IMR-90 (cell line): ENCODE data around the gene DGKG. TPM values are rescaled to one million over a fixed set of nuclear protein-coding genes. Genes with fewer than 3 reads are reported as not detected.

Source experiments
- ATAC-seq: fragments of 200-7000 bp; cut with Tn5 transposase; 2 replicates; pipeline ENCODE4 v1.9.1; 2020; ENCODE audit warnings: low read depth, mild to moderate bottlenecking, moderate library complexity
- BruUV-seq: library from RNA; stranded (reverse); fragments of 400-500 nt; replicated peaks from 2 replicates; lab custom pipeline; 2021; lab: Mats Ljungman, UMichigan
- CTCF ChIA-PET: fragments of 300-600 bp; formaldehyde crosslinking; extraction: SDS; loops from one replicate; lab custom pipeline; 2021; ENCODE audit warnings: antibody characterized with exemption; lab: Yijun Ruan, JAX
- POLR2A ChIA-PET: fragments of 300-600 bp; sonication (Branson Sonifier 250); formaldehyde crosslinking; loops from one replicate; lab custom pipeline; 2022; ENCODE audit warnings: antibody characterized with exemption; ENCODE audit not compliant: unreplicated experiment; lab: Charles Lee
- DNase-seq: peaks from one replicate; pipeline ENCODE4 v3.0.0; 2013
- H2AFZ ChIP-seq: replicated peaks from 2 replicates; pipeline ENCODE3; 2013; ENCODE audit warnings: low read length, mild to moderate bottlenecking; ENCODE audit not compliant: poor library complexity
- H2AK5ac ChIP-seq: 2 replicates; pipeline ENCODE4 v1.6.1; 2013; ENCODE audit warnings: low read depth, low read length, inconsistent platforms
- H2AK9ac ChIP-seq: replicated peaks from 2 replicates; pipeline ENCODE3; 2013; ENCODE audit warnings: mild to moderate bottlenecking, low read depth, low read length, moderate library complexity; ENCODE audit not compliant: poor library complexity
- H2BK120ac ChIP-seq: 2 replicates; pipeline ENCODE4 v1.6.1; 2013; ENCODE audit warnings: low read depth, low read length, inconsistent platforms
- H2BK15ac ChIP-seq: 3 replicates; pipeline ENCODE4 v1.6.1; 2013; ENCODE audit warnings: low read depth, low read length, inconsistent platforms
- H2BK20ac ChIP-seq: 2 replicates; pipeline ENCODE4 v1.6.1; 2013; ENCODE audit warnings: low read depth, mild to moderate bottlenecking, inconsistent platforms, low read length, moderate library complexity
- H2BK5ac ChIP-seq: 2 replicates; pipeline ENCODE4 v1.6.1; 2013; ENCODE audit warnings: mild to moderate bottlenecking, low read depth, low read length, inconsistent platforms; ENCODE audit not compliant: poor library complexity, severe bottlenecking
- H3K14ac ChIP-seq: replicated peaks from 2 replicates; pipeline ENCODE4 v1.6.1; 2013; ENCODE audit warnings: low read depth, low read length, inconsistent platforms
- H3K18ac ChIP-seq: 2 replicates; pipeline ENCODE4 v1.6.1; 2013; ENCODE audit warnings: low read depth, low read length, control low read depth
- H3K23ac ChIP-seq: 2 replicates; pipeline ENCODE4 v1.6.1; 2013; ENCODE audit warnings: low read depth, low read length, inconsistent platforms
- H3K27ac ChIP-seq: 2 replicates; pipeline ENCODE4 v1.5.1; 2013; ENCODE audit warnings: mild to moderate bottlenecking, control low read depth, low read length; ENCODE audit not compliant: insufficient read depth
- H3K27me3 ChIP-seq: 2 replicates; pipeline ENCODE4 v1.6.1; 2013; ENCODE audit warnings: low read length; ENCODE audit not compliant: control insufficient read depth, insufficient read depth
- H3K36me3 ChIP-seq: 2 replicates; pipeline ENCODE4 v1.6.1; 2013; ENCODE audit warnings: low read length, mixed read lengths; ENCODE audit not compliant: control insufficient read depth, insufficient read depth
- H3K4ac ChIP-seq: 2 replicates; pipeline ENCODE4 v1.6.1; 2013; ENCODE audit warnings: low read depth, low read length, inconsistent platforms
- H3K4me1 ChIP-seq: 2 replicates; pipeline ENCODE4 v1.6.1; 2013; ENCODE audit warnings: low read length, mixed read lengths; ENCODE audit not compliant: control insufficient read depth, insufficient read depth
- H3K4me2 ChIP-seq: 2 replicates; pipeline ENCODE4 v1.6.1; 2013; ENCODE audit warnings: low read depth, mild to moderate bottlenecking, control low read depth, low read length, moderate library complexity
- H3K4me3 ChIP-seq: 2 replicates; pipeline ENCODE4 v1.5.1; 2013; ENCODE audit warnings: low read depth, mild to moderate bottlenecking, control low read depth, low read length, moderate library complexity; ENCODE audit not compliant: insufficient read depth
- H3K56ac ChIP-seq: 2 replicates; pipeline ENCODE4 v1.6.1; 2013; ENCODE audit warnings: low read length, inconsistent platforms; ENCODE audit not compliant: insufficient read depth; ENCODE audit errors: extremely low read depth
- H3K79me1 ChIP-seq, 2 experiments: 2 replicates each; pipeline ENCODE4 v1.6.1; 2013; ENCODE audit warnings: low read length in 2 of 2, inconsistent platforms in 1 of 2, low read depth in 1 of 2
- H3K9ac ChIP-seq: 2 replicates; pipeline ENCODE4 v1.6.1; 2013; ENCODE audit warnings: low read depth, low read length, control low read depth
- H3K9me1 ChIP-seq: 2 replicates; pipeline ENCODE4 v1.6.1; 2013; ENCODE audit warnings: low read length, inconsistent platforms; ENCODE audit not compliant: insufficient read depth
- H3K9me3 ChIP-seq: 2 replicates; pipeline ENCODE4 v1.6.1; 2013; ENCODE audit warnings: low read length; ENCODE audit not compliant: control insufficient read depth, insufficient read depth
- H4K20me1 ChIP-seq: 2 replicates; pipeline ENCODE4 v1.6.1; 2013; ENCODE audit warnings: low read length, inconsistent platforms; ENCODE audit not compliant: insufficient read depth
- H4K5ac ChIP-seq: 2 replicates; pipeline ENCODE4 v1.6.1; 2013; ENCODE audit warnings: mild to moderate bottlenecking, low read depth, low read length, control low read depth
- H4K8ac ChIP-seq, 2 experiments: 2 replicates each; pipeline ENCODE4 v1.6.1; 2013; ENCODE audit warnings: low read depth in 2 of 2, low read length in 2 of 2, control low read depth in 1 of 2, inconsistent platforms in 1 of 2
- H4K91ac ChIP-seq: 2 replicates; pipeline ENCODE4 v1.6.1; 2013; ENCODE audit warnings: low read depth, low read length, inconsistent platforms; ENCODE audit not compliant: insufficient read depth
- BHLHE40 ChIP-seq: fragments of 150-350 bp; IDR thresholded peaks from 2 replicates; pipeline ENCODE4 v1.6.1; 2016; ENCODE audit warnings: mild to moderate bottlenecking, low read depth, low read length
- CEBPB ChIP-seq: IDR thresholded peaks from 2 replicates; pipeline ENCODE4 v1.6.1; 2012; ENCODE audit warnings: low read depth, low read length, improper control_type of control experiment
- CHD1 ChIP-seq: IDR thresholded peaks from 2 replicates; pipeline ENCODE4 v1.6.1; 2012; ENCODE audit warnings: low read depth, low read length, improper control_type of control experiment
- CTCF ChIP-seq: conservative IDR thresholded peaks from 2 replicates; pipeline ENCODE4 v1.5.1; 2012; ENCODE audit warnings: mild to moderate bottlenecking, low read depth, low read length, improper control_type of control experiment
- ELK1 ChIP-seq: fragments of 150-350 bp; IDR thresholded peaks from 2 replicates; pipeline ENCODE4 v1.6.1; 2016; ENCODE audit warnings: low read depth, mild to moderate bottlenecking, low read length, moderate library complexity, borderline replicate concordance
- FOS ChIP-seq: fragments of 150-350 bp; IDR thresholded peaks from 2 replicates; pipeline ENCODE4 v1.6.1; 2016; ENCODE audit warnings: low read depth, low read length
- MAFK ChIP-seq: IDR thresholded peaks from 2 replicates; pipeline ENCODE4 v1.6.1; 2012; ENCODE audit warnings: low read depth, low read length, improper control_type of control experiment
- MAZ ChIP-seq: IDR thresholded peaks from 2 replicates; pipeline ENCODE4 v1.6.1; 2012; ENCODE audit warnings: low read depth, mild to moderate bottlenecking, low read length, improper control_type of control experiment, moderate library complexity, borderline replicate concordance
- MXI1 ChIP-seq: IDR thresholded peaks from 2 replicates; pipeline ENCODE4 v1.6.1; 2012; ENCODE audit warnings: low read depth, mild to moderate bottlenecking, low read length, moderate library complexity, borderline replicate concordance
- NFE2L2 ChIP-seq: fragments of 150-350 bp; IDR thresholded peaks from 2 replicates; pipeline ENCODE4 v1.6.1; 2016; ENCODE audit warnings: low read depth, mild to moderate bottlenecking, low read length
- POLR2A ChIP-seq: IDR thresholded peaks from 2 replicates; pipeline ENCODE4 v1.6.1; 2012; ENCODE audit warnings: mild to moderate bottlenecking, low read depth, low read length
- RAD21 ChIP-seq: IDR thresholded peaks from 2 replicates; pipeline ENCODE4 v1.6.1; 2012; ENCODE audit warnings: low read length, improper control_type of control experiment
- RCOR1 ChIP-seq: IDR thresholded peaks from 2 replicates; pipeline ENCODE4 v1.6.1; 2012; ENCODE audit warnings: mild to moderate bottlenecking, low read length, improper control_type of control experiment; ENCODE audit not compliant: insufficient replicate concordance
- RFX5 ChIP-seq: IDR thresholded peaks from 2 replicates; pipeline ENCODE4 v1.8.0; 2012; ENCODE audit warnings: low read depth, mild to moderate bottlenecking, low read length, moderate library complexity
- SMC3 ChIP-seq: fragments of 150-350 bp; IDR thresholded peaks from 2 replicates; pipeline ENCODE4 v1.6.1; 2016; ENCODE audit warnings: low read depth, mild to moderate bottlenecking, antibody characterized with exemption, low read length, moderate library complexity
- USF2 ChIP-seq: fragments of 150-350 bp; IDR thresholded peaks from 2 replicates; pipeline ENCODE4 v1.6.1; 2017; ENCODE audit warnings: mild to moderate bottlenecking, antibody characterized with exemption, low read length, low read depth
- WGBS, 2 experiments: methylation state at CpG; one replicate each; pipeline versions ENCODE4 v1.1.5 to v1.1.7; 2013; ENCODE audit warnings: missing lambda C conversion rate in 2 of 2; ENCODE audit not compliant: insufficient read length in 1 of 2; ENCODE audit errors: extremely low coverage in 2 of 2; 5-methylcytosine and 5-hydroxymethylcytosine counted together
- dilution Hi-C: fragments of 300-500 bp; cut with HindIII; formaldehyde crosslinking; loops from one replicate; pipeline ENCODE4 v1.14.3; 2018; ENCODE audit warnings: low sequenced_read_pairs; ENCODE audit not compliant: unreplicated experiment
- in situ Hi-C: fragments of 300-500 bp; cut with MboI; formaldehyde crosslinking; loops from 3 replicates; pipeline ENCODE4 v1.14.3; 2019; ENCODE audit warnings: low sequenced_read_pairs, inconsistent platforms, mixed read lengths
- intact Hi-C: fragments of 100-400 bp; cut with micrococcal nuclease; formaldehyde crosslinking; loops from 2 replicates; pipeline ENCODE4 v1.10.0; 2022
- polyA plus RNA-seq, 3 experiments: library from polyadenylated mRNA; depleted of rRNA; stranded (reverse); fragments of >200 nt; gene quantifications; 2 replicates each; pipeline ENCODE4 v1.2.3, GENCODE V29; 2012; ENCODE audit warnings: low replicate concordance in 1 of 3
- total RNA-seq: library from RNA; depleted of rRNA; stranded (reverse); fragments of >200 nt; gene quantifications from 2 replicates; pipeline ENCODE4 v1.2.3, GENCODE V29; 2012

Gene DGKG
- total and polyA plus RNA-seq, 2 of the 4 experiments (the other 2 are of a cell fraction) = 1.2 to 4.1 TPM

- Histone ChIP-seq H3K23ac (no peak overlapping the region), H3K14ac (no peak overlapping the region), H3K4me3 (no peak overlapping the region), H2AK9ac (no peak overlapping the region), H3K18ac (no peak overlapping the region), H3K56ac (no peak overlapping the region), H3K79me1 (no peaks in the 10 kb centered on the region), H3K27ac (no peak overlapping the region), H2BK15ac (no peak overlapping the region), H2BK20ac (no peak overlapping the region), H4K8ac (no peak overlapping the region), H3K9ac (no peak overlapping the region), H4K20me1 (no peaks in the 10 kb centered on the region), H3K4me1 (no peaks in the 10 kb centered on the region), H4K5ac (no peak overlapping the region), H3K9me3 (no peaks in the 10 kb centered on the region), H4K91ac (no peak overlapping the region), H2BK5ac (no peak overlapping the region), H2AFZ (no peak overlapping the region), H2BK120ac (no peak overlapping the region), H3K9me1 (no peaks in the 10 kb centered on the region; the same call in 1 of the 2 replicates), H3K27me3 (peaks cover 29% of the 10 kb centered on the region), H2AK5ac (no peak overlapping the region), H3K4me2 (no peak overlapping the region), H3K36me3 (no peaks in the 10 kb centered on the region), H3K4ac (no peak overlapping the region)
- no peak for TF ChIP-seq CEBPB
- TF ChIP-seq RFX5 = no peak
- no peak for TF ChIP-seq SMC3
- no peak for TF ChIP-seq CTCF
- no peak for TF ChIP-seq ELK1
- no peak for TF ChIP-seq POLR2A
- no peak for TF ChIP-seq NFE2L2
- no peak for TF ChIP-seq USF2
- no peak for TF ChIP-seq MXI1
- no peak for TF ChIP-seq RCOR1
- no peak for TF ChIP-seq RAD21
- no peak for TF ChIP-seq CHD1
- TF ChIP-seq BHLHE40 = no peak
- no peak for TF ChIP-seq FOS
- TF ChIP-seq MAZ = no peak
- TF ChIP-seq MAFK = no peak
- CTCF ChIA-PET = no interaction called here
- no peak for ATAC-seq
- in situ Hi-C loops = no loop called here
- dilution Hi-C loops = no loop called here
- no peak for DNase-seq
- 100% methylated on average over 2 of the region's 2 CpGs; no CpG with 5 or more reads in 1 of the 2 experiments for WGBS, 2 experiments
- BruUV-seq = no TSS peak
- POLR2A ChIA-PET = no interaction called here
- intact Hi-C loops = no loop called here
Measured at GRCh38 chr3:186132487-186132886, 229.5 kb downstream of the DGKG start.
